HepG2 (cell line): ENCODE measurements around the gene EPN3. TPM values are rescaled to one million over a fixed set of nuclear protein-coding genes. Genes with fewer than 3 reads are reported as not detected.

Experiments
- ELF1 ChIP-seq: sonication (generic); formaldehyde crosslinking; IDR thresholded peaks from 2 replicates; pipeline ENCODE4 v1.4.0; 2020; ENCODE audit warnings: missing genetic modification reagents
- EP300 ChIP-seq, 3 experiments: sonication (generic) in 1 of 3; formaldehyde crosslinking in 1 of 3; IDR thresholded peaks; 2 replicates each; pipeline versions ENCODE4 v1.5.1 to v1.6.1; 2011 to 2020; ENCODE audit warnings: low read depth in 2 of 3, low read length in 2 of 3, borderline replicate concordance in 1 of 3, improper control_type of control experiment in 1 of 3, mild to moderate bottlenecking in 1 of 3, missing genetic modification reagents in 1 of 3, moderate library complexity in 1 of 3
- KLF13 ChIP-seq: sonication (generic); formaldehyde crosslinking; IDR thresholded peaks from 2 replicates; pipeline ENCODE4 v1.4.0; 2020; ENCODE audit warnings: mild to moderate bottlenecking, missing genetic modification reagents
- MED1 ChIP-seq: sonication (generic); formaldehyde crosslinking; IDR thresholded peaks from 2 replicates; pipeline ENCODE4 v1.4.0; 2020; ENCODE audit warnings: missing genetic modification reagents
- NR3C1 ChIP-seq: sonication (generic); formaldehyde crosslinking; IDR thresholded peaks from 2 replicates; pipeline ENCODE4 v1.4.0; 2020; ENCODE audit warnings: missing genetic modification reagents
- PHF20 ChIP-seq: sonication (generic); formaldehyde crosslinking; IDR thresholded peaks from 2 replicates; pipeline ENCODE4 v1.5.0; 2020; ENCODE audit warnings: mild to moderate bottlenecking, missing genetic modification reagents
- ZBTB42 ChIP-seq: sonication (generic); formaldehyde crosslinking; IDR thresholded peaks from 2 replicates; pipeline ENCODE4 v1.5.0; 2020; ENCODE audit warnings: mild to moderate bottlenecking, missing genetic modification reagents
- ZKSCAN8 ChIP-seq: IDR thresholded peaks from 2 replicates; pipeline ENCODE4 v1.6.1; 2016; ENCODE audit warnings: borderline replicate concordance, missing genetic modification reagents, missing compliant biosample characterization
- ZNF3 ChIP-seq: IDR thresholded peaks from 2 replicates; pipeline ENCODE4 v1.7.0; 2017; ENCODE audit warnings: inconsistent platforms
- ZNF383 ChIP-seq: sonication (generic); formaldehyde crosslinking; IDR thresholded peaks from 2 replicates; pipeline ENCODE4 v1.4.0; 2020; ENCODE audit warnings: missing genetic modification reagents, mild to moderate bottlenecking, borderline replicate concordance
- ZNF510 ChIP-seq: sonication (generic); formaldehyde crosslinking; IDR thresholded peaks from 2 replicates; pipeline ENCODE4 v1.4.0; 2020; ENCODE audit warnings: low read depth, mild to moderate bottlenecking, missing genetic modification reagents
- ZNF598 ChIP-seq: sonication (generic); formaldehyde crosslinking; IDR thresholded peaks from 2 replicates; pipeline ENCODE4 v1.5.1; 2020; ENCODE audit warnings: mild to moderate bottlenecking, missing genetic modification reagents, borderline replicate concordance
- ZNF672 ChIP-seq: sonication (generic); formaldehyde crosslinking; IDR thresholded peaks from 2 replicates; pipeline ENCODE4 v1.8.1; 2022; ENCODE audit warnings: missing genetic modification reagents
- ZNF724P ChIP-seq: sonication (generic); formaldehyde crosslinking; IDR thresholded peaks from 2 replicates; pipeline ENCODE4 v1.8.0; 2022; ENCODE audit warnings: missing genetic modification reagents, borderline replicate concordance
- ZNF83 ChIP-seq: sonication (generic); formaldehyde crosslinking; IDR thresholded peaks from 2 replicates; pipeline ENCODE4 v1.4.0; 2020; ENCODE audit warnings: missing genetic modification reagents, mild to moderate bottlenecking, borderline replicate concordance
- polyA plus RNA-seq, 8 experiments: library from polyadenylated mRNA; depleted of rRNA in 3 of 8; stranded (reverse) in 7 of 8; unstranded in 1 of 8; fragments of >200 nt; fragmentation: Illumina TruSeq in 4 of 8; extraction: Trizol in 4 of 8; gene quantifications; 2 replicates each; pipeline versions ENCODE4 v1.2.1 to v1.2.3, GENCODE V29; 2011 to 2016; ENCODE audit warnings: low read depth in 4 of 8, missing spikeins in 1 of 8, mixed read lengths in 1 of 8; ENCODE audit not compliant: insufficient read depth in 1 of 8
- total RNA-seq, 5 experiments: library from RNA; depleted of rRNA; stranded (reverse); fragments of >200 nt; fragmentation: Illumina TruSeq; extraction: Trizol; gene quantifications; 2 replicates each; pipeline ENCODE4 v1.2.3, GENCODE V29; 2016; ENCODE audit warnings: low read depth in 1 of 5
- TF ChIP-seq, protein P1 (sequence below): sonication (generic); formaldehyde crosslinking; IDR thresholded peaks from 2 replicates; pipeline ENCODE4 v1.4.0; 2020; ENCODE audit warnings: mild to moderate bottlenecking, missing genetic modification reagents
- TF ChIP-seq, protein P2 (sequence below): sonication (generic); formaldehyde crosslinking; IDR thresholded peaks from 2 replicates; pipeline ENCODE4 v1.9.0; 2022; ENCODE audit warnings: low read depth, missing genetic modification reagents
- TF ChIP-seq, protein P3 (sequence below): IDR thresholded peaks from 2 replicates; pipeline ENCODE4 v1.6.1; 2016; ENCODE audit warnings: missing genetic modification reagents, missing compliant biosample characterization
- TF ChIP-seq, protein P4 (sequence below): sonication (generic); formaldehyde crosslinking; IDR thresholded peaks from 2 replicates; pipeline ENCODE4 v1.4.0; 2020; ENCODE audit warnings: missing genetic modification reagents

Gene EPN3
- total and polyA plus RNA-seq, 2 of the 13 experiments (the other 11 are each of a cell fraction or from before 2014, with no cell fraction given): 0.11 to 0.95 TPM

DNA sequence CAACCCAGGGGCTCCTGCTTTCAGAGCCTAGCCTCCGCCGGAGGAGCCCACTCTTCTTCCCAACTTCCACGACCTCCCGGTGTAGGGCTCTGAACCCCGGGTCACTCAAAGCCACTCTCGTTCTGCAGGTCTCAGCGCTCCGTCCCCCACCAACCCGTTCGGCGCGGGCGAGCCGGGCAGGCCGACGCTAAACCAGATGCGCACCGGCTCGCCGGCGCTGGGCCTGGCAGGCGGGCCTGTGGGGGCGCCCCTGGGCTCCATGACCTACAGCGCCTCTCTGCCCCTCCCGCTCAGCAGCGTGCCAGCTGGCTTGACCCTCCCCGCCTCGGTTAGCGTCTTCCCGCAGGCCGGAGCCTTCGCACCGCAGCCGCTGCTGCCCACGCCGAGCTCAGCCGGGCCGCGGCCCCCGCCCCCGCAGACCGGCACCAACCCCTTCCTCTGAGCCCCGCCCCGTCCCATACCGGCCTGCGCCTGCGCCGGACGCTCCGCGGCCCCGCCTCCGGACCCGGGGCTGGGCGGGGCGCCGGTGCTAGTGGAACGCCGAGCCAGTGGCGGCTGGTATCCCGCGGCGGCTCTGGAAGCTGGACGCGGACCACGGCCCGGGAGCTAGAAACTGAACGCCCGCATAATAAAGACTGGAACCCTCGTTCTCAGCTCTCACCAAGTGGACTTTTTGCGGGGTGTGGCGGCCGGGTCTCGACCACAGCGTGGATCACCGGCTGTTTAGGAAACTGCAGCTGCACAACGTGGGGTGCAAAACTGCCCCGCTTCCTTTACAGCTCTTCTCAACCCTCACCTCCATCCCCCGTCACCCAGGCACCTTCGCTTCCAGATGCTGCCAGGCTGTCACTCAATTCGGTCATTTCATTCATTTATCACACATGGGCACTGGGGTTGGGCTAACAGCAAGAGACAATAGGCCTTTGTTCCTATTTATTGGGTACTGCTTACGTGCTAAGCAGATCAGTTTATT is 9.5 kb downstream of the EPN3 start (continued):
- 0 out of 4 replicates have a peak, but pooled peaks of 1 of the 2 experiments have one; percentile 5 for TF ChIP-seq EP300 (IDR thresholded peaks at IDR 0.05; ENCODE audit: low read depth in 2 of 2, low read length in 2 of 2)
- 0 out of 2 replicates have a peak, but pooled peaks have one; percentile 11 for TF ChIP-seq EP300 (CRISPR knock-in tag; IDR thresholded peaks at IDR 0.05; ENCODE audit: borderline replicate concordance)
- no peak for TF ChIP-seq NR3C1 (CRISPR knock-in tag)
- peak; percentile 52 for TF ChIP-seq MED1 (CRISPR knock-in tag)
- TF ChIP-seq ZNF383: peak; percentile 43; the same call in 1 of the 2 replicates
- peak; percentile 88; the same call in 1 of the 2 replicates for TF ChIP-seq ZNF672
- 0 out of 2 replicates have a peak, but pooled peaks have one; percentile 57 for TF ChIP-seq ZNF510
- no peak for TF ChIP-seq ZNF3 (CRISPR knock-in tag)
- TF ChIP-seq ZKSCAN8: no peak
- TF ChIP-seq ELF1 (CRISPR knock-in tag): no peak; the same call in 1 of the 2 replicates
- TF ChIP-seq, protein P1, sequence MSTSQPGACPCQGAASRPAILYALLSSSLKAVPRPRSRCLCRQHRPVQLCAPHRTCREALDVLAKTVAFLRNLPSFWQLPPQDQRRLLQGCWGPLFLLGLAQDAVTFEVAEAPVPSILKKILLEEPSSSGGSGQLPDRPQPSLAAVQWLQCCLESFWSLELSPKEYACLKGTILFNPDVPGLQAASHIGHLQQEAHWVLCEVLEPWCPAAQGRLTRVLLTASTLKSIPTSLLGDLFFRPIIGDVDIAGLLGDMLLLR (CRISPR knock-in tag): peak; percentile 69; the same call in 1 of the 2 replicates
- TF ChIP-seq, protein P2, sequence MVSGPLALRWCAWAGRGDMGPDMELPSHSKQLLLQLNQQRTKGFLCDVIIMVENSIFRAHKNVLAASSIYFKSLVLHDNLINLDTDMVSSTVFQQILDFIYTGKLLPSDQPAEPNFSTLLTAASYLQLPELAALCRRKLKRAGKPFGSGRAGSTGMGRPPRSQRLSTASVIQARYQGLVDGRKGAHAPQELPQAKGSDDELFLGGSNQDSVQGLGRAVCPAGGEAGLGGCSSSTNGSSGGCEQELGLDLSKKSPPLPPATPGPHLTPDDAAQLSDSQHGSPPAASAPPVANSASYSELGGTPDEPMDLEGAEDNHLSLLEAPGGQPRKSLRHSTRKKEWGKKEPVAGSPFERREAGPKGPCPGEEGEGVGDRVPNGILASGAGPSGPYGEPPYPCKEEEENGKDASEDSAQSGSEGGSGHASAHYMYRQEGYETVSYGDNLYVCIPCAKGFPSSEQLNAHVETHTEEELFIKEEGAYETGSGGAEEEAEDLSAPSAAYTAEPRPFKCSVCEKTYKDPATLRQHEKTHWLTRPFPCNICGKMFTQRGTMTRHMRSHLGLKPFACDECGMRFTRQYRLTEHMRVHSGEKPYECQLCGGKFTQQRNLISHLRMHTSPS: peak; percentile 22; the same call in 1 of the 2 replicates
- no peak for TF ChIP-seq KLF13
- TF ChIP-seq, protein P3, sequence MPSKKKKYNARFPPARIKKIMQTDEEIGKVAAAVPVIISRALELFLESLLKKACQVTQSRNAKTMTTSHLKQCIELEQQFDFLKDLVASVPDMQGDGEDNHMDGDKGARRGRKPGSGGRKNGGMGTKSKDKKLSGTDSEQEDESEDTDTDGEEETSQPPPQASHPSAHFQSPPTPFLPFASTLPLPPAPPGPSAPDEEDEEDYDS (CRISPR knock-in tag): peak; percentile 77
- no peak; the same call in 1 of the 2 replicates for TF ChIP-seq ZBTB42
- peak; percentile 57; the same call in 1 of the 2 replicates for TF ChIP-seq ZNF724P (CRISPR knock-in tag)
- TF ChIP-seq, protein P4, sequence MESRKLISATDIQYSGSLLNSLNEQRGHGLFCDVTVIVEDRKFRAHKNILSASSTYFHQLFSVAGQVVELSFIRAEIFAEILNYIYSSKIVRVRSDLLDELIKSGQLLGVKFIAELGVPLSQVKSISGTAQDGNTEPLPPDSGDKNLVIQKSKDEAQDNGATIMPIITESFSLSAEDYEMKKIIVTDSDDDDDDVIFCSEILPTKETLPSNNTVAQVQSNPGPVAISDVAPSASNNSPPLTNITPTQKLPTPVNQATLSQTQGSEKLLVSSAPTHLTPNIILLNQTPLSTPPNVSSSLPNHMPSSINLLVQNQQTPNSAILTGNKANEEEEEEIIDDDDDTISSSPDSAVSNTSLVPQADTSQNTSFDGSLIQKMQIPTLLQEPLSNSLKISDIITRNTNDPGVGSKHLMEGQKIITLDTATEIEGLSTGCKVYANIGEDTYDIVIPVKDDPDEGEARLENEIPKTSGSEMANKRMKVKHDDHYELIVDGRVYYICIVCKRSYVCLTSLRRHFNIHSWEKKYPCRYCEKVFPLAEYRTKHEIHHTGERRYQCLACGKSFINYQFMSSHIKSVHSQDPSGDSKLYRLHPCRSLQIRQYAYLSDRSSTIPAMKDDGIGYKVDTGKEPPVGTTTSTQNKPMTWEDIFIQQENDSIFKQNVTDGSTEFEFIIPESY (CRISPR knock-in tag): no peak
- TF ChIP-seq ZNF598: no peak; the same call in 1 of the 2 replicates
- peak; percentile 60 for TF ChIP-seq PHF20 (CRISPR knock-in tag)
- TF ChIP-seq ZNF83 (CRISPR knock-in tag): 0 out of 2 replicates have a peak, but pooled peaks have one; percentile 55
